Gastroesophageal sphincter (tissue), 4 donors: ENCODE measurements around the gene SPINT2. TPM values are rescaled to one million over a fixed set of nuclear protein-coding genes. Genes with fewer than 3 reads are reported as not detected.
"Not testable (repeated sequence)": the region's sequence is repeated elsewhere in the genome, so short reads cannot be mapped to it uniquely, and the experiment has no call there.

Experiments
- ATAC-seq: fragments of 150-250 bp; one replicate; pipeline ENCODE4 v1.9.1; 2016; ENCODE audit warnings: mild to moderate bottlenecking, moderate library complexity
- H3K27ac ChIP-seq, 4 donors: fragments of 200-600 bp; sonication (generic) in 3 of 4; 1 replicate in 3 of 4; 2 replicates in 1 of 4; pipeline ENCODE4 v1.5.1; 2016 to 2019
- H3K27me3 ChIP-seq: fragments of 200-600 bp; sonication (generic); one replicate; pipeline ENCODE4 v1.5.1; 2019
- H3K36me3 ChIP-seq, 2 donors: fragments of 200-600 bp; sonication (generic); one replicate each; pipeline ENCODE4 v1.5.1; 2019; ENCODE audit warnings: control low read depth in 1 of 2
- H3K4me1 ChIP-seq, 3 donors: fragments of 200-600 bp; sonication (generic); 1 replicate in 2 of 3; 2 replicates in 1 of 3; pipeline ENCODE4 v1.5.1; 2016 to 2019; ENCODE audit warnings: control low read depth in 2 of 3
- H3K4me3 ChIP-seq, 2 donors: fragments of 200-600 bp; sonication (generic); one replicate each; pipeline ENCODE4 v1.5.1; 2019; ENCODE audit warnings: mild to moderate bottlenecking in 1 of 2, moderate library complexity in 1 of 2
- H3K9me3 ChIP-seq, 3 donors: fragments of 200-600 bp; sonication (generic); one replicate each; pipeline ENCODE4 v1.5.1; 2017 to 2019; ENCODE audit warnings: control low read depth in 2 of 3
- CTCF ChIP-seq, 4 experiments: fragments of 200-600 bp in 2 of 4; fragments of 450-650 bp in 2 of 4; sonication (generic) in 1 of 4; IDR thresholded peaks; one replicate each; pipeline ENCODE4 v1.5.1; 2017 to 2019; ENCODE audit warnings: antibody characterized with exemption in 4 of 4, mild to moderate bottlenecking in 2 of 4, moderate library complexity in 2 of 4
- EP300 ChIP-seq: sonication (generic); formaldehyde crosslinking; IDR thresholded peaks from one replicate; pipeline ENCODE4 v1.6.1; 2017; ENCODE audit warnings: antibody characterized with exemption, mild to moderate bottlenecking
- POLR2A ChIP-seq, 2 donors: fragments of 450-650 bp; IDR thresholded peaks; one replicate each; pipeline ENCODE4 v1.6.1; 2017; ENCODE audit warnings: antibody characterized with exemption in 2 of 2, mild to moderate bottlenecking in 2 of 2, moderate library complexity in 1 of 2
- POLR2AphosphoS5 ChIP-seq: sonication (generic); formaldehyde crosslinking; IDR thresholded peaks from one replicate; pipeline ENCODE4 v1.6.1; 2017; ENCODE audit warnings: antibody characterized with exemption
- WGBS, 2 donors: methylation state at CpG; one replicate each; pipeline ENCODE4 v1.1.5; 2018; ENCODE audit warnings: low coverage in 1 of 2; 5-methylcytosine and 5-hydroxymethylcytosine counted together
- total RNA-seq, 4 donors: library from RNA; depleted of rRNA; stranded (reverse); fragments of >200 nt; gene quantifications; one replicate each; pipeline ENCODE4 v1.1.0, GENCODE V29; 2016

SPINT2 gene
- total RNA-seq, 4 donors from 2014 or later: 2.1 to 51.7 (median 10.9) TPM

- Histone ChIP-seq H3K27ac (no peak within 1 kb of the TSS), H3K36me3 (no peaks in the 10 kb centered on the region), H3K4me1 (peaks cover 0 to 25% (median 20%) of the 10 kb centered on the region in 3 donors), H3K4me3 (peak within 1 kb of the TSS in 1 of 2 donors; percentile 43), H3K27me3 (peaks cover 94% of the 10 kb centered on the region), H3K9me3 (no peaks in the 10 kb centered on the region)
- ATAC-seq: no peak
- WGBS, 2 donors: 3 to 9% methylated on average over 5 to 15 of the region's 61 CpGs
- TF ChIP-seq CTCF (IDR thresholded peaks at IDR 0.05) (no peak), POLR2AphosphoS5 (no peak), POLR2A (IDR thresholded peaks at IDR 0.05) (no peak), EP300 (no peak)
These were observed 40.1 kb upstream of the SPINT2 start, which contains the start of gene DPF1 for GRCh38 chr19:38224014-38224862. DPF1 (minus strand) TSS chr19:38224222; CDS start chr19:38224142, 80 bp downstream.

- H3K9me3 ChIP-seq, ATAC-seq, H3K36me3 ChIP-seq, H3K27ac ChIP-seq, H3K4me3 ChIP-seq: not testable (repeated sequence)
- H3K4me1 ChIP-seq: peaks cover 0 to 31% (median 22%) of the 10 kb centered on the region in 3 donors
- WGBS, 2 donors: 90 to 100% methylated on average over 2 to 4 of the region's 6 CpGs
- peaks cover 94% of the 10 kb centered on the region for H3K27me3 ChIP-seq
These were observed 39.5 kb upstream of the SPINT2 start for GRCh38 chr19:38224863-38225218.

GRCh38 chr19:38227287-38228004 lies 36.9 kb upstream of the SPINT2 start:
- ATAC-seq: no peak
- H3K27me3 ChIP-seq: peaks cover 100% of the 10 kb centered on the region
- no peaks in the 10 kb centered on the region for H3K9me3 ChIP-seq
- peaks cover 0 to 31% (median 22%) of the 10 kb centered on the region in 3 donors for H3K4me1 ChIP-seq
- H3K4me3 ChIP-seq: no peak overlapping the region
- 63 to 76% methylated on average over 2 to 5 of the region's 11 CpGs for WGBS, 2 donors
- no peaks in the 10 kb centered on the region for H3K36me3 ChIP-seq
- no peak for TF ChIP-seq EP300
- TF ChIP-seq POLR2AphosphoS5: no peak
- TF ChIP-seq CTCF (IDR thresholded peaks at IDR 0.05): no peak
- TF ChIP-seq POLR2A (IDR thresholded peaks at IDR 0.05): no peak
- no peak overlapping the region for H3K27ac ChIP-seq

- no peak overlapping the region for H3K27ac ChIP-seq
- no peaks in the 10 kb centered on the region for H3K36me3 ChIP-seq
- no peak for TF ChIP-seq CTCF (IDR thresholded peaks at IDR 0.05)
- no peak for TF ChIP-seq EP300
- TF ChIP-seq POLR2AphosphoS5: no peak
- no peak for TF ChIP-seq POLR2A (IDR thresholded peaks at IDR 0.05)
- peaks cover 0 to 31% (median 22%) of the 10 kb centered on the region in 3 donors for H3K4me1 ChIP-seq
- peaks cover 100% of the 10 kb centered on the region for H3K27me3 ChIP-seq
- ATAC-seq: no peak
- H3K9me3 ChIP-seq: no peaks in the 10 kb centered on the region
- WGBS, 2 donors: 0% methylated on average over 2 of the region's 16 CpGs; no CpG with 5 or more reads in 1 of the 2 donors
- peak overlapping the region in 1 of 2 donors; percentile 6 for H3K4me3 ChIP-seq
These were observed 36.4 kb upstream of the SPINT2 start for GRCh38 chr19:38228005-38228377.
